Stimulated activated CD8-positive, alpha-beta memory T cell treated with anti-CD3 and anti-CD28 coated beads, Interleukin-4, amount 100 ng/mL, for 48 hours (primary cell): ENCODE measurements around the gene SFI1.

Experiments
- DNase-seq: peaks from one replicate; pipeline ENCODE4 v3.0.0-alpha.2; 2020

SFI1 gene

GRCh38 chr22:31618471-31619176 is 122.3 kb downstream of the SFI1 start:
- DNase-seq = no peak

GRCh38 chr22:31619611-31620300 is 123.4 kb downstream of the SFI1 start:
- DNase-seq = no peak

DNA sequence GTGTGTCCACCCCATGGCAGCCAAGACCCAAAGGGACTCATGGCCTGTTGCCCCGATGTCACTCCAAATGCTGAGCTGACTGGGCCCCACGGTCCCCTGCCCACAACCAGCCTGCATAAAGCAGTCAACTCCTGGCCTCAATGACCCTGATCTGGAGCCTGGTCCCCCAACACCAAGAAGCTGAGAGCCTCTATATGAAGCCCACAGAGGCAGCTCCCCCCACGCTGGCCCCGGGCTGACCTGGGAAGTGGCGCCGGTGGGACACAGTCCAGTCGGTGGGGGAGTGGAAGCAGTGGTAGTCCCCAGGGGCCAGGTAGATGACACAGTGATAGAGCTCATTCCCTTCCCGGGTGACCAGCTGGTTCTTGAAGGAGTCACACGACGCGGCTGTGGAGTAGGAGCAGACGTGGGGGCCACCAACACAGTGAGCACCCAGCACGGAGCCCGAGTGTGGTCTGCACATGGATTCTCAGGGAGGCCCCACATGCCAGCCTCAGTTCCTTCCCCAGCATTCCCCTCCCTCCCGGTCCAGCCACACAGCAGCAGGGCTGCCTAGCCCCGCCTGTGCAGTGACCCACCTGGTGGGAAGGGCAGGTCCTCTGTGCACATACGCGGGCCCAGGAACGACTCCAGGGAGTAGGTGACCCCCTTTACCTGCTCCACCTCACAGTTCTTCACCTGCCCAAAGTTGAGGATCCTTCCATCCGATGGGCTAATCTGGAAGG is 124.6 kb downstream of the SFI1 start:
- no peak for DNase-seq

DNA sequence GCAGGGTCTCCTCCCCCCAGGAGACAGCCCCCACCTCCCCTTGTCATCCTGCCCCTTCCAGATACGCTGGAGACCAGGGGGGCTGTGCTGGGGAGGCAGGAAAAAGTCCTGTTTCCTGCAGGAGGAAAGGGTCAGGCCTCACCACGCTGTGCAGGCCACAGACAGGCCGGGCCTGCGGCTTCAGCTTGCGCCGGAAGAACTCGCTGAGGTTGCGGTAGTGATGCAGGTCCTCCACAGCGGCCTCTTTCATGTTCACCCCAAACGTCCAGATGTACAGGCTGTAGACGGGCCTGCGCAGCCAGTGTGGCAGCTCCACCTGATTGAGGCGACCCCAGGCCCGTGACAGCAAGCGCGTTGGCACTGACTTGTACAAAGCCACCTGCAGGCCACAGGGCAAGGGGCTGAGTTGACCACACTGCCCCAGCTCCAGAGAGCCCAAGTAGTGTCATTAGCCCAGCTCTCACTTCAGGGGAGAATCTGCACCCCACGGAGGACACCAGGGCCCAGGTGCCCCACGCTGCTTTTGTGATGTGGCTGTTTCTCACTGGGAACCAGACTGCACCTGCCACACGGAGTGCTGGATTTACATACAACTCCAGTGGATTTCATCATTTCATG is 125.3 kb downstream of the SFI1 start:
- DNase-seq = no peak

GRCh38 chr22:31622980-31623379 is 126.6 kb downstream of the SFI1 start:
- no peak for DNase-seq

GRCh38 chr22:31623592-31624304 is 127.4 kb downstream of the SFI1 start:
- no peak for DNase-seq

DNA sequence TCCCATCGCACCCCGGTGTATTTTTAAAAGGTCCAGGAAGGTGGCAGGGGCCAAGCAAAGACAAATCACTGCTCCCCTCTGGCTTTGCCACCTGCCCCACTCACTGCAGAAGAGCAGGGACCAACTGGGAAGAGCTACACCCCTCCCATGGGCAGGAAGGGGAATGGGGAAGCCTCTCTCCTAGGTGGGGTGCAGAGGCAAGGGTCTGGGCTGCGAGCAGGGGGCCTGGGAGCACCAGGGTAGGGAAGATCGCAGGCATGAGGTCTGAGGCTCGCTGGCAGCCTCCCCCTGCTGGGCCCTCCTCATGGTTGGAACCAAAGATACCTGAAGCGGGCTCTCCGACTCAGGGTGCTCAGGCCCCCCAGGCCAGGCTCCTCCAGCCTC is 128.9 kb downstream of the SFI1 start:
- DNase-seq = no peak

GRCh38 chr22:31625661-31626426 is 129.5 kb downstream of the SFI1 start:
- DNase-seq = no peak

- DNase-seq = no peak
These were observed 130.3 kb downstream of the SFI1 start for GRCh38 chr22:31626427-31627150.

DNA sequence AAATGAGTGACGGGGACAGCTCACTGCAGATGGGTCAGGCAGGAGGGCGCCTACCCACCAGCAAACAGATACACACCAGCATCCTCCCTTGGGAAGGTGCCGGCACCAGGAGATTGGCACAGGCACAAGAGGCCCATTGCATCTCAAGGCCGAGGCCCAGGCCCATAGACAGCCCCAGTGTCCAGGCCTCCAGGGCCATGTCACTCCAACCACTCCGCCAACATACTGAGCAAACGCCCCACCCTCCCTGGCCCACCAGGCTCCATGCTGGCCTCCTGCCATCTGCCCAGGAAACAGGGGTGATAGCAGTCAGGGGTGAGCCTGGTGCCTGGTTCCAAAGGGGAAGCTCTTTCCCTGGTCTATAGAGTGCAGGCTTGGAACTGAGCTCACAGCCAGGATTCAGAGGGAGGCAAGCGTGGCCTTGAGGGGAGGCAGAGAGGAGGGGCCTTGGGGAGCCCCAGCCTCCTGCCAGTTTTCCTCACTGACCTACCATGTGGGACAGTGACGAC is 130.9 kb downstream of the SFI1 start:
- DNase-seq = no peak

- no peak for DNase-seq
These were observed 132.0 kb downstream of the SFI1 start for GRCh38 chr22:31628362-31628761.

- no peak for DNase-seq
These were observed 132.8 kb downstream of the SFI1 start for GRCh38 chr22:31628969-31629708.

DNA sequence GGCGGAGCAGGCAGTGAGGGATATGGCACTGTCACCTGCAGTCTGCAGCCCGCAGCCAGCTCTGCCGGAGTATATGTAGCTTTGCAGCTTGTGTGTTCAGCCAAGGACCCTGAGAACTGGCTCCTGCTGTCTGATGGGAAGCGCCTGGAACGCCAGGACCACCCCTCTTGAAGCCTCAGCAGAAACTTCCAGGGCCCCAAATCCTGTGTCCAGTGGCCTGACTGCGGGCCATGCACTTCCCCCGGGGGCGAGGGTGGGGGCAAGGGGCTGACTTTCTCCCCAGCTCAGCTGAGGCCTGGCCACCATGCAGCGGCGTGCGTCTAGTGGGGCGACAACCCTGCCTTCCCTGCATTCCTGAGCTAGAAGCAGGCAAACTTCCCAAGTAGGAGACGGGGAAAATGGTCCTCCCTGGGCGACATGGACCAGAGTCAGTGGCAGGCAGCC is 133.4 kb downstream of the SFI1 start:
- no peak for DNase-seq

DNA sequence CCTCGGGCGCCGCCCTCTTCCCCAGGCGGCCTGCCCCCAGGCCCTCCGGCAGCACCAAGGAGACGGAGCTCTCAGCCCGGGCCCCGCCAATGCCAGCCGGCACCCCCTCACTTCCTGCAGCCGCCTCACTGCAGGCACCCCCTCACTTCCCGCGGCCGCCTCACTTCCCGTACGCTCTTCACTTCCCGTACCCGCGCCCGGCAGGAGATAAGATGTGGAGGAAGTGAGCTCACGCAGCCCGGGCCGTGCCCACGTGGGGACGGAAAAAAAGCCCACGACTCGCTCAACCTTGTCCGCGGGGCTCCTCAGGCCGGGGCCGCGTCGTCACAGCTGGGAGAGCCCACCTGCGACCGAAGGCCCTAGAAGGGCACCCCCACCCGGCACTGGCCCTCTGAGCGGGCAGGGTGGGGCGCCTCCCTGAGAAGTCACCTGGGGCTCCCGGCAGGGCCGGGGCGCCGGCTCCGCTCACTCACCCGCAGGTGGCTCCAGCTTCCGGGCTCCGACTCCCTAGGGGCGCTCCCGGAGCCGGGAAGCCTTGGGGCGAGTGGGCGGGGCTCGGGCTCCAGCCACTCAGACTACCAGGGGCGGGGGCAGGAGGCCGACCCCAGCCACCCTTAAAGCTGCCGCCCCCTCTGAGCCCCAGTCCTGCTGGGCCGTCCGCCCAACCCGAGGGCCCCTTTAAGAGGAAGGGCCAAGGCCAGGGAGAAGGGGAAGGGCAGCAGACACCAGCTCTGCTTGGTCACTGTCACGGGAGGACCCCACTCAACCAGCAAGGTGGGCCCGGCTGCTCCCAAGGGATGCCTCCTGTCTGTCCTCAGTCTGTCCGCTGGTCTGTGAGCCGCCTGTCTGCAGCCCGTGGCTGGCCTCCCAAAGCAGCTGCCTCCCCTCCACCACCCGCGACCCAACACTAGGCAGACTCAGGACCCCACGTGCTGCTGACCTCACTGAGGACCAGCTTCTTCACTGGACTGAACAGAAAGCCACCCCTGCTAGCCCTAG is 134.3 kb downstream of the SFI1 start:
- peak; percentile 87 for DNase-seq

DNA sequence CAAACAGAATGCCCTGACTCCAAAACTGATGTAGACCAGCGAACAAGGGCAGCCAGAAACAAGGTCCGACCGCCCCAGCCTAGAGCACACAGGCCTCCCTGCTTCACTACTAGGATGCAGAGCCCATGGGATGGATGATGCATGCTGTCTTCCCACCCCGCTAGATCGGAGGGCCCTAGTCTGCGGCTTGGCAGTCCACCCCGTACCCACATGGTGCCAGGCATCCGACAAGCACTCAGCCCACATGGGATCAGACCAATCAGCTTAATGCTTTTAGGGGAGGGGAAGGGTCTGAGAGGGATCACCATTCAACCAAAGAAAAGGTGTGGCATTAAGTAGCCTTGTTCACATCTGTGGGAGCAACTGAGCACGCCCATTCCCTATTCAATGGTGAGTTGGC is 135.1 kb downstream of the SFI1 start:
- no peak for DNase-seq

- DNase-seq = no peak
These were observed 139.4 kb downstream of the SFI1 start for GRCh38 chr22:31635638-31636306.

- no peak for DNase-seq
These were observed 141.1 kb downstream of the SFI1 start for GRCh38 chr22:31637447-31637890.

DNA sequence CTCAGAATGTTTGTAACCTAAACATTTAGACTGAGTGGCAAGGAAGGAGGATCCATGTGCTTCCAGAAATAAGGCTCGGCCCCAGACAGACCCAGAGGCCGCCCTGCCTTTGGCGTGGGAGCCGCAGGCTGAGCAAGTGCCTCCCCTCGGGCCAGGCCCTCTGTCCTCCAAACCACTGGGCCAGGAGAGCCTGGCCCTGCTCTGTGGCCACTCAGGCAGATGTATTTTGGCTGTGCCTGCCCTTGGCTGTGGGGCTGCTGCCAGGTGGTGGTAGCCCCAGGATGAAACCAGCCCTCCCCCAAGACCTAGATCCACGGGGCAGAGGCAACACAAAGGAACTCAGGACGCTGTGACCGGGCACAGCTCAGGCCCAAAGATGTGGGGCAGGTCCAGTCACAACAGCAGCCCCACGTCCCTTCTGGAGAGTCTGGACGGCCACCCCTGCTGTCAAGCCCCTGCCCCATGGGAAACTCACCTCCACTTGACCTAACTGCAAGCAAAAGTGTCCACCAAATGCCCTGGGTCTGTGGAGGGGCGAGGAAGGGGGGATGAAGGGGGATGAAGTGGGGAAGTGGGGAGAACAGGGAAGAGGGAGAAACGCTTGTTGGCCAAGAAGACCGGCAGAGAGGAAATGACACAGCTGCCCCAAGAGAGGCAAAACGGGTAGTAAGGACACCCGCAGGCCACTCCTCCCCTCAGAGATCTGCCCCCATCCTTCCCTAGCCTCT is 141.7 kb downstream of the SFI1 start:
- no peak for DNase-seq
